ENCODE data around the gene FEM1C. TPM values are rescaled to one million over a fixed set of nuclear protein-coding genes. Genes with fewer than 3 reads are reported as not detected.
A peak's percentile ranks its signal among the peaks of the same experiment; 100 is the strongest.

FEM1C gene
- total RNA-seq, 1 experiment from 2014 or later: 10.4 TPM

DNA sequence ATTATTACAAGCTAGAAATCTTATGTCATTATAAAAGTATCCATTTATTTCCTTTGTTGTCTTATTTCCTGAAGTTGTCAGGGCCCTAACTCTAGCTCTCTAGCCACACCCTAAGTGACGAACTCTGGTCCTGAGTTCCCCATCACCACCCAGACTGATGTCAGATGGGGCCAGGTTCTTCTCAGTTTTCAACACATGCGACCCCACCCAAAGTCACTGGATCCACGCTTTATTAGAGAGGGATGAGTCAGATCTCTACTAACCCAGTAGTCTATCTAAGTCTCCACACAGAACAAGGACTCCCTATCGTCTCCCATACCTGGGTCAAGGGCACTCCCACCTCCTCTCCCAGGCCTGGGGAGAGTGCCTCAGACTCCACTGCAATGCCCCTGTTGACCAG is 6.8 kb upstream of the FEM1C start:
- ATAC-seq: no peak
- TF ChIP-seq POLR2AphosphoS5 (IDR thresholded peaks at IDR 0.05; ENCODE audit: low read depth, low read length) (no peak), SIN3A (IDR thresholded peaks at IDR 0.05; ENCODE audit: borderline replicate concordance, insufficient read depth, low read depth, low read length) (no peak), TCF7L2 (IDR thresholded peaks at IDR 0.05; ENCODE audit: low read depth, low read length) (no peak), CTCF (IDR thresholded peaks at IDR 0.05) (no peak)
- TF ChIP-seq, protein P1, sequence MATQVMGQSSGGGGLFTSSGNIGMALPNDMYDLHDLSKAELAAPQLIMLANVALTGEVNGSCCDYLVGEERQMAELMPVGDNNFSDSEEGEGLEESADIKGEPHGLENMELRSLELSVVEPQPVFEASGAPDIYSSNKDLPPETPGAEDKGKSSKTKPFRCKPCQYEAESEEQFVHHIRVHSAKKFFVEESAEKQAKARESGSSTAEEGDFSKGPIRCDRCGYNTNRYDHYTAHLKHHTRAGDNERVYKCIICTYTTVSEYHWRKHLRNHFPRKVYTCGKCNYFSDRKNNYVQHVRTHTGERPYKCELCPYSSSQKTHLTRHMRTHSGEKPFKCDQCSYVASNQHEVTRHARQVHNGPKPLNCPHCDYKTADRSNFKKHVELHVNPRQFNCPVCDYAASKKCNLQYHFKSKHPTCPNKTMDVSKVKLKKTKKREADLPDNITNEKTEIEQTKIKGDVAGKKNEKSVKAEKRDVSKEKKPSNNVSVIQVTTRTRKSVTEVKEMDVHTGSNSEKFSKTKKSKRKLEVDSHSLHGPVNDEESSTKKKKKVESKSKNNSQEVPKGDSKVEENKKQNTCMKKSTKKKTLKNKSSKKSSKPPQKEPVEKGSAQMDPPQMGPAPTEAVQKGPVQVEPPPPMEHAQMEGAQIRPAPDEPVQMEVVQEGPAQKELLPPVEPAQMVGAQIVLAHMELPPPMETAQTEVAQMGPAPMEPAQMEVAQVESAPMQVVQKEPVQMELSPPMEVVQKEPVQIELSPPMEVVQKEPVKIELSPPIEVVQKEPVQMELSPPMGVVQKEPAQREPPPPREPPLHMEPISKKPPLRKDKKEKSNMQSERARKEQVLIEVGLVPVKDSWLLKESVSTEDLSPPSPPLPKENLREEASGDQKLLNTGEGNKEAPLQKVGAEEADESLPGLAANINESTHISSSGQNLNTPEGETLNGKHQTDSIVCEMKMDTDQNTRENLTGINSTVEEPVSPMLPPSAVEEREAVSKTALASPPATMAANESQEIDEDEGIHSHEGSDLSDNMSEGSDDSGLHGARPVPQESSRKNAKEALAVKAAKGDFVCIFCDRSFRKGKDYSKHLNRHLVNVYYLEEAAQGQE (IDR thresholded peaks at IDR 0.05; ENCODE audit: insufficient read depth in 1 of 2, low read depth in 2 of 2, low read length in 1 of 2): no peak
- no peak overlapping the region for H3K4me3 ChIP-seq (ENCODE audit: low read depth in 2 of 2, low read length in 2 of 2)
- in situ Hi-C loops (cut with HindIII; ENCODE audit: low pct_unique_long_range_greater_than_20kb, low sequenced_read_pairs): no loop called here
- no peaks in the 10 kb centered on the region for H3K27me3 ChIP-seq (ENCODE audit: control insufficient read depth, insufficient read depth, low read length)
- BruUV-seq (replicated peaks): no TSS peak
- CTCF ChIA-PET: no interaction called here
- DNase-seq (ENCODE audit: low read depth, low spot score): no peak
- H3K9me3 ChIP-seq (ENCODE audit: control insufficient read depth, insufficient read depth, low read depth, low read length): no peaks in the 10 kb centered on the region
- POLR2A ChIA-PET: no interaction called here
- no peaks in the 10 kb centered on the region for H3K4me1 ChIP-seq (ENCODE audit: control insufficient read depth, insufficient read depth, low read length)
- no peaks in the 10 kb centered on the region for H3K36me3 ChIP-seq (ENCODE audit: control insufficient read depth, insufficient read depth, low read length)
- H3K27ac ChIP-seq (ENCODE audit: low read length): no peak overlapping the region
- intact Hi-C loops (cut with micrococcal nuclease; ENCODE audit: unreplicated experiment): no loop called here

DNA sequence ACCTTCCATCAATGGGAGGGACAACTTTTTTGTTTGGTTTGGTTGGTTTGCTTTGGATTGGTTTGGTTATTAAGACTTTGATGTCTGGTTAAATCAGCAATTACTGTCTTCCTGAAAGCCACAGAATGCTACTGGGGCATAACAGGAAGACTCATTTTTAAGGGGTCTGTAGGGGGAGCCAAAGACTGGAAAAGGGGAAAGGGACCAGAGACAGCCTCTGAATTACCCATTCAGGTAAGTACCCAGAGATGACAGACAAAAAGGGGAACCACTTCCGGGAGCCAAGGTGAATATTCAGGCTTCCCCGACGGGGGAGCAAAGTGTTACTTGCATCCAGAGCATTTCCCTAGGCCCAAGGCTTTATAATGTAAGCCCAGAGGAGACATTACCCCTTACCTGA is 4.6 kb upstream of the FEM1C start:
- POLR2A ChIA-PET: no interaction called here
- Histone ChIP-seq H3K27ac (ENCODE audit: low read length) (no peak overlapping the region), H3K4me1 (ENCODE audit: control insufficient read depth, insufficient read depth, low read length) (peaks cover 4% of the 10 kb centered on the region; the same call in 1 of the 2 replicates), H3K36me3 (ENCODE audit: control insufficient read depth, insufficient read depth, low read length) (no peaks in the 10 kb centered on the region), H3K27me3 (ENCODE audit: control insufficient read depth, insufficient read depth, low read length) (no peaks in the 10 kb centered on the region), H3K9me3 (ENCODE audit: control insufficient read depth, insufficient read depth, low read depth, low read length) (peaks cover 4% of the 10 kb centered on the region; the same call in 1 of the 2 replicates), H3K4me3 (ENCODE audit: low read depth in 2 of 2, low read length in 2 of 2) (no peak overlapping the region)
- DNase-seq (ENCODE audit: low read depth, low spot score): no peak
- intact Hi-C loops (cut with micrococcal nuclease; ENCODE audit: unreplicated experiment) (no loop called here), in situ Hi-C loops (cut with HindIII; ENCODE audit: low pct_unique_long_range_greater_than_20kb, low sequenced_read_pairs) (no loop called here)
- no TSS peak for BruUV-seq (replicated peaks)
- CTCF ChIA-PET: no interaction called here
- ATAC-seq: no peak
- TF ChIP-seq SIN3A (IDR thresholded peaks at IDR 0.05; ENCODE audit: borderline replicate concordance, insufficient read depth, low read depth, low read length) (no peak), CTCF (IDR thresholded peaks at IDR 0.05) (peak; percentile 43)

All from Panc1 (cell line).